HG03378 (cell line): ENCODE measurements around the gene UGGT2.

Source experiments
- ATAC-seq: cut with Tn5 transposase; IDR thresholded peaks from one replicate; pipeline ENCODE4 v1.9.1; 2021; ENCODE audit warnings: mild to moderate bottlenecking, moderate library complexity; ENCODE audit not compliant: unreplicated experiment

UGGT2 gene, protein sequence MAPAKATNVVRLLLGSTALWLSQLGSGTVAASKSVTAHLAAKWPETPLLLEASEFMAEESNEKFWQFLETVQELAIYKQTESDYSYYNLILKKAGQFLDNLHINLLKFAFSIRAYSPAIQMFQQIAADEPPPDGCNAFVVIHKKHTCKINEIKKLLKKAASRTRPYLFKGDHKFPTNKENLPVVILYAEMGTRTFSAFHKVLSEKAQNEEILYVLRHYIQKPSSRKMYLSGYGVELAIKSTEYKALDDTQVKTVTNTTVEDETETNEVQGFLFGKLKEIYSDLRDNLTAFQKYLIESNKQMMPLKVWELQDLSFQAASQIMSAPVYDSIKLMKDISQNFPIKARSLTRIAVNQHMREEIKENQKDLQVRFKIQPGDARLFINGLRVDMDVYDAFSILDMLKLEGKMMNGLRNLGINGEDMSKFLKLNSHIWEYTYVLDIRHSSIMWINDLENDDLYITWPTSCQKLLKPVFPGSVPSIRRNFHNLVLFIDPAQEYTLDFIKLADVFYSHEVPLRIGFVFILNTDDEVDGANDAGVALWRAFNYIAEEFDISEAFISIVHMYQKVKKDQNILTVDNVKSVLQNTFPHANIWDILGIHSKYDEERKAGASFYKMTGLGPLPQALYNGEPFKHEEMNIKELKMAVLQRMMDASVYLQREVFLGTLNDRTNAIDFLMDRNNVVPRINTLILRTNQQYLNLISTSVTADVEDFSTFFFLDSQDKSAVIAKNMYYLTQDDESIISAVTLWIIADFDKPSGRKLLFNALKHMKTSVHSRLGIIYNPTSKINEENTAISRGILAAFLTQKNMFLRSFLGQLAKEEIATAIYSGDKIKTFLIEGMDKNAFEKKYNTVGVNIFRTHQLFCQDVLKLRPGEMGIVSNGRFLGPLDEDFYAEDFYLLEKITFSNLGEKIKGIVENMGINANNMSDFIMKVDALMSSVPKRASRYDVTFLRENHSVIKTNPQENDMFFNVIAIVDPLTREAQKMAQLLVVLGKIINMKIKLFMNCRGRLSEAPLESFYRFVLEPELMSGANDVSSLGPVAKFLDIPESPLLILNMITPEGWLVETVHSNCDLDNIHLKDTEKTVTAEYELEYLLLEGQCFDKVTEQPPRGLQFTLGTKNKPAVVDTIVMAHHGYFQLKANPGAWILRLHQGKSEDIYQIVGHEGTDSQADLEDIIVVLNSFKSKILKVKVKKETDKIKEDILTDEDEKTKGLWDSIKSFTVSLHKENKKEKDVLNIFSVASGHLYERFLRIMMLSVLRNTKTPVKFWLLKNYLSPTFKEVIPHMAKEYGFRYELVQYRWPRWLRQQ (N-terminal part only)

DNA sequence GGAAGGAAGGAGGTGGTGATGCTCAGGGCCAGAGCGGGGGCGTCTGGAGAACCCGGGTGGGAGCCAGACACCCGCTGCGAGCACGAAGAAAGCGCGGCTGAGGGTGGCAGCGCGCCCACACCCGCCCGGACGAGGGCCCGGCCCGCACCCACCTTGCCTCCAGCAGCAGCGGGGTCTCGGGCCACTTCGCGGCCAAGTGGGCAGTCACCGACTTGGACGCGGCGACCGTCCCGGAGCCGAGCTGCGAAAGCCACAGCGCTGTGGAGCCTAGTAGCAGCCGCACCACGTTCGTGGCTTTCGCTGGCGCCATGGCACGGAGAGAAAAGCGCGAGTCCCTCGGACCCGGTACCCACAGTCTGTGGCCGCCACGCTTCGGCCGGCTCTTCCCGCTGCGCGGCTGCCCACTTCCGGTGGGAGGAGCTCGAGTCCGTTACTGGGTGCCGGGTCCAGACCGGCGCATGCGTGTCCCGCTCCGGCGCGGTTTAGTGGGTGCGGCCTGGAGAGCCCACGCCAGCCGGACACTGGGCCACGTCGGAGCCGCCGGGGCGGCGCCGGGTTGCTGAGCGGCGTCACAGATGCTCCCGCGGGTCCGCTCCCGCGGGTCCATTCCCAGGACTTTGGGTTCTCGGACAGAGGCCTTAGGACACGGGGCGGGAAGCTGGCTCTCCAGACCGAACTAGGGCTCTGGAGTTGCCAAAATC is at the start of gene UGGT2:
UGGT2 (minus strand) TSS at position 399 of the 701 bp plus-strand sequence; CDS start at position 310, 89 bp downstream.
- ATAC-seq: peak; percentile 94

DNA sequence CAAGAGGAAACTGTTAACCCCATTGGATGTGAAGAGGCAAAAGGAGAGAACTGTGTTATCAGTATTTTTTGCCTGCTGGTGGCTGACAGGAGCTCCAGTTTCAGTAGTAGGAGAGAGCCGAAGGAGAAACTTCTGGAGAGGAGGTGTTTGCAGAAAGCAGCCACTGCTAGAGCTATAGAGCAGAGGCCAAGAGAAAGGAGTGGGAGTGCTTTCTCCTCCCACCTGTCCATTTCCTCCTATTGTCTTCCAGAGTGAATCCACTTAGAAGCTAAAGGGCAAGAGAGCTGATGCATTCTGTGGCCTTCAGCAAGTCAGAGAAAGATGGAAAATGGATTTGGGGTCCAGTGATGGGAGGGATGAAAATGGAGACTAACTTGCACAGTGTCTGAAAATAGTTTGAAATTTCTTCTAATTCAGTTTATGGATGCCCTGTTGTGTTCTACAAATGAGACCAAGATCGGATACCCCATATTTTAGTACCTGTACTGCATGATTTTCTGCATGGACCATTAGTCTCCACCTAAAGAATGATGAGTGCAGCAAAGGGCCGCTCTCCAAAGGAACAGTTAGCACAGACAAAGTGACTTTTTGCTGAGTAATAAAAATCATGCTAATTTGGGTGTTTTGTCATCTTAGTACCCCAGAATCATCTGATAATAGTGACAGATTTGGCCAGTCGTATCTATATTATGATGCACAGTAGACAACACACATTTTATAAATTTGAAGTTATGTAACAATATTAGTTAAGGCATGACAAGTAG is 47.4 kb upstream of the UGGT2 start:
- ATAC-seq: no peak

DNA sequence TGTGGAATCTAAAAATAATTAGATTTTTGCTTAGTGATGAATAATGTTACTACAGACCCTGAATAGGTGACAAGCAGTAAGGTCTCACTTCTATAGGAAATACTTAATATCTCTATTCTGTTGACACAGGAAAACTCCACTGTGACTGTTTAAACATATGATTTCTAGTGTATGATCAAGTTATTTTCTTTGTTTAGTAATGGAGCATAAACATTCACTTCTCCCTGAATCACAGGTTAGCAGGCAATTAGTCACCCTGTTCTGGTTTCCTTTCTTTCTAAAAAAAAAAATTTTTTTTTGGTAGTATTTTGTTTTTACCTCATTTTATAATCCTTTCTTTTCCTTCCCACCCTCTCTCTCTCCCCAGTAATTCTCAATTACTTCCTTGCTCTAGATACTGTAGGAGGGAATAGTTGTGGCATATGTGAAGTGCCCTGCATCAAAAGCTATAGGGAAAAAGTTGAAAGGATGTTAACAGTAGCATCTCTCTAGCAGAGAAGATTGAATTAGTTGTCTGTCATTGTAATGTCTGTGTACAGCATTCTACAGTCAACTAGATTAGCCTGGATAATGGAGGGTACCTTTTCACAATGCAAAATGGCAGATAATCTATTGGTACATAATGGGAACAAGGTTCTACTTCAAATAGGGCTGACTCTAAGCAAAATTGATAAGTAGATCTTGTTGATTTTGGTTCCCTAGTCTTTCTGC is 40.2 kb upstream of the UGGT2 start:
- ATAC-seq: no peak

DNA sequence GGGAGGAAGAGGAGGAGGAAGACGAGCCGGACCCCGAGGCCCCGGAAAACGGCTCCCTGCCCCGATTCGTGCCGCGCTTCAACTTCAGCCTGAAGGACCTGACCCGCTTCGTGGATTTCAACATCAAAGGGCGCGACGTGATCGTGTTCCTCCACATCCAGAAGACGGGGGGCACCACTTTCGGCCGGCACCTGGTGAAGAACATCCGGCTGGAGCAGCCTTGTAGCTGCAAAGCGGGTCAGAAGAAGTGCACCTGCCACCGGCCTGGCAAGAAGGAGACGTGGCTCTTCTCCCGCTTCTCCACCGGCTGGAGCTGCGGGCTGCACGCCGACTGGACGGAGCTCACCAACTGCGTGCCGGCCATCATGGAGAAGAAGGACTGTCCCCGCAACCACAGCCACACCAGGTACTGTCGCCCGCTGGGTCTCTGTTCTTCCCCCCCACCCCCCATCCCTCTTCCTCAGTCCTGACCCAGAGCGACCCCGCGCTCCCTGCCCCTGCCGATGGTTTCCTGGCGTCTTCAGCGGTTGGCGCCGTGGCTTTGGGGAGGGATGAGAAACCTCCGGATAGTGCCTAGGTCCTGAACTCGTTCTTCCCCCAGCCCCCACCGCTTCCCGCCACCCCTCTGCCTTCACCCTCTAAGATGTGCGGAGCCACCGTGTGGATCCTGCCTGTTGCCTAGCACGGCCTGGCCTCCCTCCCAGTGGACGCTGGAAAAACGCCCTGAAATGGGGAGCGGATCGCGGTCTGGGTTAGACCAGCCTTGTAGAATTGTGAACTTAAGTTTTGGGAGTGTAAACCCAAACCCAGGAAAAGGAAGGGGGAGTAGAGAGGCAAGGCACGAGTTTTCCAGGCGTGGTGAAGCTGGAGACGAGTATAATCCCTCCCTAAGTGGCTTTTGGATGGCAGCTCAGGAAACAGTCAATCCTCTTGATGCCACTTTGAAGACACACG is 38.2 kb upstream of the UGGT2 start:
- no peak for ATAC-seq

DNA sequence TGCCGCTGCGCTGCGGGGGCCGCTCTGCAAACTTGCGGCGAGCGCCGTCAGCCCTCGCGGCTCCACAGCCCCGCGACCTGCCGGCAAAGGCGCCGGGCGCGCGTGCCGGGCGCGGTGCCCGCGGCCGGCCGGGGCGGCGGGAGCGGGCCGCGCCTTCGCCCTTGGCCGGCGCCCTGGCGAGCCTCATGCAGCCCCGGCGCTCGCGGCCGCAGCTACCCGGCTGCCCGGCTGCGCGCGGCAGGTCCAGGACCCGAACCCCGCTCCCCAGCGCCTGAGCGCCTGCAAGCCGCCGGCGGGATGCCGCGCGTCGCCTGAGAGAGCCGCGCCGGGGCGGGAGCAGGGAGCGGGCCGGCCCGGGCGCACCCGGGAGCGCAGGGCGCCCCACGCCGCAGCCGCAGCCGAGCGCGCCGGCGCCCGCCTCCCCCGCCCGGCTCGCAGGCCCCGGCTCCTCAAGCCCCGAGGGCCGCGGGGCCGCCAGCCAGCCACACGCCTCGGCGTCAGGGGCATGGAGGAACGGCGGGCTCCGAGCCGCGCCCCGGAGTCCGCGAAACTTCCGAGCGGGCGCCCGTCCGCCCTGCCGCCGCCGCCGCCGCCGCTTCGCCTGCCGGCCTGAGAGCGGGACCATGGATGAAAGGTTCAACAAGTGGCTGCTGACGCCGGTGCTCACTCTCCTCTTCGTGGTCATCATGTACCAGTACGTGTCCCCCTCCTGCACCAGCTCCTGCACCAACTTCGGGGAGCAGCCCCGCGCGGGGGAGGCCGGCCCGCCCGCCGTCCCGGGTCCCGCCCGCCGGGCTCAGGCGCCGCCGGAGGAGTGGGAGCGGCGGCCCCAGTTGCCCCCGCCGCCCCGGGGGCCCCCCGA is 37.3 kb upstream of the UGGT2 start:
- peak; percentile 21 for ATAC-seq

DNA sequence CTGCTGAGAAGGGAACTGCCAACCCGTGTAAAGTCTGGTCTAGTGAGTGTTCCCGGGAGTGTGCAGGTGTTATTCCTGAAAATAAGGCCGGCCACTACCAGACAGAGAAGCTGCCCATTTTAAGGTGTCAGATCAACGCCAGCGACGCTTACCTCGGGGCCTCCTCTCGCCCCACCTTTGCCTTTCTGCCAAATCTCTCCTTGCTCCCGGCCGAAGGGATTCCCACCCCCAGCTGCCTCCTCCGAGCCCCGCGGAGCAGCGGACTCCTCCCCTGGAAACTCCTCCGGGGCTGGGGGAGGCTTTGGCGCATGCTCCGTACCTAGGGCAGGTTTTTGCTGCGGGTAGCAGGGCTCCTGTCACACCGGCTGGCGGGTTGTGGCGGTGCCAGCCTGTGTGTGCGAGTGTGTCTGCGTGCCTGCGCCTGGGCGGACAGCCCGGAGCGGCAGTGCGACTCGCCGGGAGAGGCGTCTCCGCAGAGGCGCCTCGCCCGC is 36.6 kb upstream of the UGGT2 start, which contains the start of gene HS6ST3:
HS6ST3 (plus strand) TSS at position 359 of the 491 bp plus-strand sequence.
- ATAC-seq: peak; percentile 40

DNA sequence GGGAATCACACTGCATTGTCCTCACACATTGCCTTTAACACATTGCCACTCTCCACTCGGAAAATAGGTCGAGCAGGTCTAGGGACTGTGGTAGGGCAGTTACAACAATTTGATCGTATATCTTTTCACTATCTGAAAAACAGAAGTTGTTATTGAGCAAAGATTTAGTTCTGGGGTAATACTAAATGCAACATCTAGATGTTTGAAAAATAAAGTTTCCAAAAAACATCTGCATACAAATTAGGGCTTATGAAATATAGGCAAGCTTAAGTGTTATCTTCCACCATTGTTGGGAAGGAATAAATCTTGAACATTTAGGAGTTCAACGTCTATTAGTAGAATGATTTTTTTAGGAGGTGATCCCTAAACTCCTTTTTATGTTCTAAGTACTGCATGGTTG is 35.9 kb upstream of the UGGT2 start:
- no peak for ATAC-seq

DNA sequence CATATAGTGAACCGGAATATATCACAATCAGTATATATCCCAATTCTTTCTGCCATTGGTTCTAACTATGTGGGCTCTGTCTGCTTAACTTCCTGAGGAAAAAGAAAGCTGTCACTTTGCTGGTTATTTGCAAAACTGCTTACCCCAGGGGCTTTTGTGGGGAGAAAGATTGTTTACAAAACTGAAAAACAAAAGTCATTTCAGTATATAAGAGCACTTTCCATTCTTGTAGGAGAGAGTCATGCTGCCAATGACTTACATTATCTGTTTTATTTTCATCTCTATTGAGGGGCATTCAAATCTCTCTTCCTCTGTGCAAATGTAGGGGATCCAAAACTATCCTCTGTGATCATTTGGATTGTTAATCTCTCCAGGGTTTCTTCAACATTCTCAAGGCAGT is 33.5 kb upstream of the UGGT2 start:
- no peak for ATAC-seq

DNA sequence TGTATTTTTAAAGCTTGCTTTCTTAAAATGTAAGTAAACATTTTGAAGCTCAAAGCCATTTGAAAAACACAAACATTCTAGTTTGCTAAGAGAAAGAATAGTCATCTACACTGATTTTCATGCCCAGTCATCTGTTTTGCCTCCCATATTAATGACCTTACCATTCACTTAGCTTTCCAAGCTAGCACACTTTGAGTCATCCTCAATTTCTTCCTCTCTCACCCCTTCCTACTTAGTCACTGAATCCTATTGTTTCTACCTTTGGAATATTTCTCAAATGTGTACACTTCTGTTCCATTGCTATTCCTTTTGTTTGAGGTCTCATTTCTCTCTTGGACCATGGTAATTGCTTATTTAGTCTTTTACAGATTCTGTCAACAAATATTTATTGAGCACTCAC is 29.4 kb upstream of the UGGT2 start:
- no peak for ATAC-seq

DNA sequence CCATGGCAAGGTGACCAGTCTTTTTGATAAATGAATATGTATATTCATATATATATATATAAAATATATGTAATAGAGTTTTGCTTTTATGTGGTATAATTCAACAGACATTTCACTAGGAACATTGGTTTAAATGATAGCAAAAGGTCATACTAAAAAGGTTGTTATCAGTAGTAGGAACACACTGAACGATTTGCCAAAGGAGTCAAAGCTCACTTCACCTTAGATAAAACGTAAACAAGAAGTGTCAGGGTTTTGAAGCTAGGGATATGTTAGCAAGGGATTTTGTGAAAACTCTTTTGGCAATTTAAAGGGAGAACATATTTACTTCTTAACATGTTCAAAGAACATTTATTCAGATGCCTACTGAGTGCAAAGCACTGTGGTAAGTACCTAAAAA is 28.7 kb upstream of the UGGT2 start:
- no peak for ATAC-seq

DNA sequence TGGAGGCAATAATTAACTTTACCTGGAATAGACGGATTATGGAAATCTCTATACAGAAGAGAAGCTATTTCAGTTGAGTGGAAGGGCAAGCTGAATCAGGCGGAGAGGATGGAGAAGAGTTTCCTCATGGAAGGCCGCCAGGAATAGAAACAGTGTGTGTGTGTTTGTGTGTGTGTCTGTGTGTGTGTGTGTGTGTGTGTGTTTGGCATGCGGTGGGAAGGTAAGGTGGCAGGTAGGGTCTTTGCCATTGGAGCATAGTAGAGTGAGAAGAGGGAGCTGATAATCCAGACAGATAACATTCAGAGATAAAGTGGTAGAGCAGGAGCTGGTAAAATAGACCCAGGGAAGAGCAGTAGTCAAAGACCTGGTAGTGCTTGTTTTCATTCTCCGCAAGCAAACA is 27.5 kb upstream of the UGGT2 start:
- ATAC-seq: no peak

DNA sequence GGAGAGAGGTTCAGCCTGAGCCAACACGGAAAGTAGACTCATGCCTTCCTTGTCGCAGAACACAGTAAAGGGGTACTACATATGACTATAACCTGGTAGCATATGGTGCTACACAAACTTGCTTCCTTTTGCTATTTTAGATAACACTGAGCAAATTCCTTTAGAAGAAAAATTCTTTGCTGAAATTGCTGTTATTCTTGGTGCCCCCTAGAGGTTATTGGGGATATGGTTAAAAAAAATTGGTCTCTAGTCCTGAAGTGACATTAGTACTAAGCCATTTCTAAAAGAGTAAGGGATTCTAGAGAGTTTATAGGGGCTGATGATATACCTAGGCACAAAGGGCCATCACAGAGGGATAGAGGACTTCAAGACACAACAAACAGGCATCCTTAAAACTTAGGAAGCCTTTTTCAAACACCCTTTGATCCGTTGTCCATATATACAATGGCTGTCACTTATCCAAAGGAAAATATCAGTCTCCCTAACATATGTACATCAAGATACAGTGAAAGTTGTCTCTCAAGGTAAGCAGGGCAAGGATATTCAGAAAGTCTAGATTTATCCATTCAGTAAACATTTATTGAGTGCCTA is 22.8 kb upstream of the UGGT2 start:
- ATAC-seq: no peak

DNA sequence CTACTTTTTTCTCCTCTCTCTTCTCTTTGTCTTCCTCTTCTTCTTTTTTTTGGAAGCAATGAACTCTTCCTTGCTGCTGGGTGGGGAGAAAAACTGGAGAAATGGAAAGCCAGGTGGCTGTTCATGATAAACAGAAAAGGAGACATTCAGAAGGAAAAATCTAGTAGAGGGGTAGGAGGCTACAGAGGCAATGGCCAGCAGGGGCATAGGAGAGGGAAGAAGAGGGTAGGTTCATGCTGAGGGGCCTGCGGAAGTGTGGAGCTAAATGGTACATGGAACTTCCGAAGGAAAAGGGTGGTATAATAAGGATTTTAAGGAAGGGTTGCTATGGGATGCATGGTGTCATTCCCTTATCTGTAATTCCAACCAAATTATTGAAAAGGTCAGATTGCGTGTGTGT is 19.2 kb upstream of the UGGT2 start:
- no peak for ATAC-seq

DNA sequence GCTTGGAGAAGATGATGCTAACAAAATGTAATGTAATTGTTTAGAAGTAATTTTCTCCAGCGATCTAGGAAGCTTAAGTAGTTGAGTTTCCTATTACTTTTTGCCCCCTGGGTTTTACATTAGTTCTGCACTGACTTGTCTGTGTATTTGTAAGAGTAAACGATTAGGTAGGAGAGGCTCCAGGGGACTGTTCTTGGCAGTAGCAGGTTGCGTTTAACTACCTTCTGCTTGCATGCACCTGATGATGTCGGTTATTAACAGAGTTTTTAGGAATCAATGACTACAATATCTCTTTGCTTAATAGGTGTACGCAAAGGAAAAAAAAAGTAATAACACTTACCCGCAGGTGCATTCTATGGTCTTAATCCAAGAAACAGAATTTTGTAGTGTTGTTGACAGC is 18.3 kb upstream of the UGGT2 start:
- ATAC-seq: no peak

DNA sequence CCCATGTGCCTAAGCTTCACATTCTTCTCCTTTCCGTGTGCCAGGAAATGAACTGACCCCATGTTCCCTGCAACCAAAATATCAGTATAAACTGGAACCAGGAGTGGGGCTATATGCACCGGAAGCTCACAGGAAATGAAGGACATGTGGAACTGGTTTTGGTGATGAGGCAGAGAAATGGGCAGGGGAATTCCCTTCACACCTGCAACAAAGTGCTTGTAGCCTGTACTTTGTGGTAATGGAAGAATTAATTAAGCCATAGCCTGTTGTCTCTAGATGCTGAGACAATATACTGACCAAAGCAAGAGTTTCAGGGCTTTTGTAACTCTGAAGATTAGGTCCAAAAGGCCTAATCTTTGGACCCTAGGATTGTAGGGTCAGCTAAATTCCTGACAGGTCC is 15.5 kb upstream of the UGGT2 start:
- no peak for ATAC-seq

DNA sequence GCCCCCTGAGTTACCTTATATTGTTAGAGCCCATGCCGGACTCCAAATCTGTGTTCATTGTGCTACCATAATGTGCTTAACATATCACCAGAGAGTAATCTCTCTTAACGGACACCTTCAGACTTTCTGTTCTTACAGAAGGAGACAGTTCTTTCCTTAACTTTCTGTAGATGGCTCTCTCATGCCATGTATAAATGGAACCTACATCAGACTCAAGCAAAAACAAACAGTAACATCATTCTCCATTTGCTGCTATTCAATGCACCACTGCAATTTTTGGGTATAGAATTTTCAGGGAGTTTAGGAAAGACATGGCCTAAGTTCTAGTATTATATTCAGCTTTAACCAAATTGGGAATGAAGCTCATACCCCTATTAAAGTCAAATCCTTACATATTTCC is 12.6 kb upstream of the UGGT2 start:
- ATAC-seq: no peak

DNA sequence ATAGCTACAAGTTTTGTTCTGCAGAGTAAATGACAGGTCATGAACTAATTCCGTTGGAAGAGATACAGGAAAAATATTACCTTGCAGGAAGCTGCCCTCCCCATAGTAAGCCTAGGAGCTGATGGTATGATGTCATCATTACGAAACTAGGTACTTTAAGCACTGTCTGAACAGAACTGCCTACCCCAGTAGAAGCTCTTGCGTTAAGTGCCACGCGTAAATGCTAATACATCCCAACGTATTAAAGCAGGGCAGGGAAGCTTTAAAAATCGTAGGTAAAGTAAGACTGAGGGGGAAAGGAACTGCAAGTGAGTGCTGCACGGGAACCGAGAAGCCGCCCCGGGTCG is 572 bp downstream of the UGGT2 start:
- peak; percentile 69 for ATAC-seq
